OCI-LY1 (cell line): ENCODE results near the gene TBL1X.

Experiments used
- EZH2 ChIP-seq: fragments of 200-600 bp; sonication (generic), shearing (Covaris generic); IDR thresholded peaks from 2 replicates; pipeline ENCODE4 v1.8.0; 2017; ENCODE audit warnings: borderline replicate concordance, mixed run types, mild to moderate bottlenecking, antibody characterized with exemption, low read length, moderate library complexity, mixed read lengths
- TF ChIP-seq, protein P1 (sequence below): fragments of 200-600 bp; sonication (generic), shearing (Covaris generic); IDR thresholded peaks from 2 replicates; pipeline ENCODE4 v1.5.1; 2017; ENCODE audit warnings: mild to moderate bottlenecking, antibody characterized with exemption, low read length, moderate library complexity, mixed read lengths

DNA sequence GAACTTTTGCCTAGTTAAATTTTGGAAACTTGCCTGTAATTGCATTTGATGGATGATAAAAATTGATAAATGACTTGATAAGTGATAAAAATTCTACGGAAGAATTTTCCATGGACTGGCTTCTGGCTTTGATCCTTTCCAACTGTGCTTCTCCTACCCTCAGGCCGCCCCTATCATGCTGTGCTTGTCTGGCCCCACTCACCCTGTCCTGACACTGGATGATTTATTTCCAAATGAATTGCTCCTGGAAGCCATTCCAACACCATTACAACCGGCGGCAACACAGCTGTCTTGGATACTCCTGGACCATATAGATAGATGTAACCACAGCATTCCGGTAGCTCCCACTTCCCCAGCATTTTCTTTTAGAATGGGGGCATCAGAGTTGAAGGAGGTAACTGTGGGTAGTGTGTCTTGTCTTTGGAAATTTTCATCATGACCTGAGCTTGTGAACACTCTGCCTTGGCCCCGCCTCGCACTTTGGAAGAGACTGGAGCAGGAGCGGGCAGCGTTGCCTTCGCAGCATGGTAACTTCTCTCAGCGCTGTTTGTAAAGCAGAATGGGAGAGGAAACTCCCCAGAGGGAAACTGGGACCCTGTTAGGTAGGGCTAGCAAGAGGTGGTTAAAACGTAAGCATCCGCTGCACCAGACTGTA, 77.4 kb downstream of the TBL1X start:
- TF ChIP-seq, protein P1, sequence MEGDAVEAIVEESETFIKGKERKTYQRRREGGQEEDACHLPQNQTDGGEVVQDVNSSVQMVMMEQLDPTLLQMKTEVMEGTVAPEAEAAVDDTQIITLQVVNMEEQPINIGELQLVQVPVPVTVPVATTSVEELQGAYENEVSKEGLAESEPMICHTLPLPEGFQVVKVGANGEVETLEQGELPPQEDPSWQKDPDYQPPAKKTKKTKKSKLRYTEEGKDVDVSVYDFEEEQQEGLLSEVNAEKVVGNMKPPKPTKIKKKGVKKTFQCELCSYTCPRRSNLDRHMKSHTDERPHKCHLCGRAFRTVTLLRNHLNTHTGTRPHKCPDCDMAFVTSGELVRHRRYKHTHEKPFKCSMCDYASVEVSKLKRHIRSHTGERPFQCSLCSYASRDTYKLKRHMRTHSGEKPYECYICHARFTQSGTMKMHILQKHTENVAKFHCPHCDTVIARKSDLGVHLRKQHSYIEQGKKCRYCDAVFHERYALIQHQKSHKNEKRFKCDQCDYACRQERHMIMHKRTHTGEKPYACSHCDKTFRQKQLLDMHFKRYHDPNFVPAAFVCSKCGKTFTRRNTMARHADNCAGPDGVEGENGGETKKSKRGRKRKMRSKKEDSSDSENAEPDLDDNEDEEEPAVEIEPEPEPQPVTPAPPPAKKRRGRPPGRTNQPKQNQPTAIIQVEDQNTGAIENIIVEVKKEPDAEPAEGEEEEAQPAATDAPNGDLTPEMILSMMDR: no peak
- no peak for TF ChIP-seq EZH2
